Stomach (tissue), 4 donors: ENCODE data around the gene NFXL1.

Experiments
- EP300 ChIP-seq: sonication (generic); formaldehyde crosslinking; IDR thresholded peaks from one replicate; pipeline ENCODE4 v1.6.1; 2017; ENCODE audit warnings: antibody characterized with exemption
- POLR2AphosphoS5 ChIP-seq, 3 donors: sonication (generic); formaldehyde crosslinking; IDR thresholded peaks; one replicate each; pipeline ENCODE4 v1.6.1; 2016; ENCODE audit warnings: antibody characterized with exemption in 3 of 3

GRCh38 chr4:47913330-47913729 lies 1.1 kb downstream of the NFXL1 start:
- TF ChIP-seq EP300 (no peak), POLR2AphosphoS5 (IDR thresholded peaks at IDR 0.05) (no peak)
